ENCODE data around the gene PLEKHA4.

GRCh38 chr19:48833049-48833448 lies 35.4 kb downstream of the PLEKHA4 start:
- no peak for TF ChIP-seq CTCF (IDR thresholded peaks at IDR 0.05; ENCODE audit: insufficient read depth, low read length, poor library complexity, severe bottlenecking)
- TF ChIP-seq EZH2phosphoT487 (conservative IDR thresholded peaks at IDR 0.05; ENCODE audit: low read length): no peak

Data from SU-DHL-6 (cell line).